Omental fat pad (tissue), 4 donors: Measurements from ENCODE around the gene SLC35B2. TPM values are rescaled to one million over a fixed set of nuclear protein-coding genes. Genes with fewer than 3 reads are reported as not detected.

ENCODE experiments used
- ATAC-seq: fragments of 150-250 bp; one replicate; pipeline ENCODE4 v1.9.1; 2016; ENCODE audit warnings: mild to moderate bottlenecking, moderate library complexity; ENCODE audit not compliant: low FRiP score
- DNase-seq: peaks from one replicate; pipeline ENCODE4 v3.0.0-alpha.2; 2019; ENCODE audit warnings: low spot score
- CTCF ChIP-seq, 3 donors: fragments of 450-650 bp; IDR thresholded peaks; one replicate each; pipeline ENCODE4 v1.5.1; 2016 to 2017; ENCODE audit warnings: antibody characterized with exemption in 3 of 3, mild to moderate bottlenecking in 3 of 3, moderate library complexity in 2 of 3
- total RNA-seq, 4 donors: library from RNA; depleted of rRNA; stranded (reverse); fragments of >200 nt; gene quantifications; one replicate each; pipeline ENCODE4 v1.1.0, GENCODE V29; 2016

The SLC35B2 gene
- 10 to 100 TPM; 25.3 to 31.9 (median 30.4) TPM for total RNA-seq

DNA sequence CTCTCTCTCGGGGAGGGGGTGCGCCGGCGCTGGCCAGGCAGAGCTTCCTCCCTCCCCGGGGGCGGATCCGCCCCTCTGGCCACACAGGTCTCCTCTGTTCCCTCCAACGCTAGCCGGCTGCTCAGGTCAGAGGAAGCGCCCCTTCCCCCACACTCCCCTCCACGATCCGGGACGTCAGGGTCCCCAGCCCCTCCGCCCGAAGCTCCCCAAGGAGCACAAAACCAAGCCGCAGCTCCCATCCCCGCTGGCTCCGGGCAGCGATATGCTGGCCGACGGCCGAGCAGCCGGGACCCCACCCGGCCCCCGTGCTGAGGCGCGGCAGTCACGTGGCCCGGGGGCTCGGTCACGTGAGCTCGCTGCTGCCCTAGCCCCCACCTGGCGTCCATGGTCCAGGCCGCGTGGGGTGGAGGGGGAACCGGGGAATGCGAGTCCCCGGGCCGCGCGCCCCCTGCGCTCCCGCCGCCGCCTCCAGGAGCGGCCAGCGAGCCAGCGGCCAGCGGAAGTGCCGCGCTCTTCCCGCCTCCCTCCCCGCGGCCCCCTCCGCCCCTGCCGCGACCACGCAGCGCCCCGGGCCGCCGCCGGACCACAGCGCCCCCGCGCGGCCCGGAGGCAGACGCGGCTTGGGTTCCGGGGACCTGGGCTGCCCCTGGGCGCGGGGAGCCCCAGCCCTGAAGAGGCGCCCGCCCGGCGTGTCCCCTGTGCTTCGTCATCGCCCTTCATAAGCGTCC lies at the start of gene SLC35B2:
TSS of gene SLC35B2 (minus strand) at position 504 of the 728 bp plus-strand sequence. CDS start at position 386, 118 bp downstream.
- ATAC-seq = peak; percentile 73
- peak in 1 of 3 donors; percentile 51 for TF ChIP-seq CTCF (IDR thresholded peaks at IDR 0.05)
- no peak for DNase-seq

GRCh38 chr6:44306710-44307109 lies 49.4 kb upstream of the SLC35B2 start:
- DNase-seq (no peak), ATAC-seq (no peak)
- no peak for TF ChIP-seq CTCF (IDR thresholded peaks at IDR 0.05)

- no peak for DNase-seq
- no peak for TF ChIP-seq CTCF (IDR thresholded peaks at IDR 0.05)
These were observed 47.9 kb upstream of the SLC35B2 start for GRCh38 chr6:44305200-44305725.

DNA sequence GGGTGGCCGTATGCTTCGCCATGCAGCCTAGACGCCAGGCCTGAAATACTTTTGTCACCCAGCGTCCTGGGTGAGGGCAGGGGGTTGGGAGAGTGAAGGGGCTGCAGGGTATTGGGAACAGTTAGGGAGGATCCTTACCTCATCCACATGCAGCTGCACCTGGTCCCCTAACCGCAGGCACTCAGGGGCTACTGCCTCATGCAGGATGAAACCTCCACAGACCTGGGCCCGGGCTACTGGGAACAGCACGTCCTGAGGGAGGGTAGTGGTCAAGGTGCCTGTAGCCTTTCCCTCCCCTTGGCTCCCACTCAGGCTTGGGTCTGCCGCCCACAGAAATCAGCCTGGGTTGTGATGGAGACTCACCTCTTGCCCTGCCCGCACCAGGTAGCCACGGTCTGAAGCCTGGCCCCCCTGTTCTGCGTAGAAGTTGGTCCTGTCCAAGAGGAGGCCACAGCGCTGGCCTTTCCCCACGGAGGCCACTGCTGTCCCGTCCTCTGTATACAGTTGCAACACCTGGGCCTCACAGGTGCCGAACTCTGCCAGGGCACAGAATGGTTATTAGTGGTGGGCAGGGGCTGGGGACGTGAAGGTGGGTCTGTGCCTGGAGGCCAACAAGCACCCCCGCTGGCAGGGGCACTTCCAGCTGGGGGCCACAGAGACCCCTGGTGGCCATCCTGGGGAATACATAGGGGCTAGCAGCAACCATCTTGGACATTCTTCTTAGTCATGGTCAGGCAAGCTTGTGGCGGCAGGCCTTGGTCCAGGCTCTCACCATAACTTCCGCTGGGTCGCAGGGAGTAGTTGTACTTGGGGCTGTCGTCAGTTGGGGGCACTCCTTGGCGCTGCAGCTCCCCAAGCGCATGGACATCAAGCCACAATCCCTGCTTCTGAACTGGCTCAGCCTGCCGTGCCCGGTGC lies 47.2 kb upstream of the SLC35B2 start:
- ATAC-seq (no peak), DNase-seq (no peak)
- TF ChIP-seq CTCF (IDR thresholded peaks at IDR 0.05) = no peak

More at GRCh38 chr6:44305200-44305725, 47.9 kb upstream of the SLC35B2 start:
- ATAC-seq = no peak

DNA sequence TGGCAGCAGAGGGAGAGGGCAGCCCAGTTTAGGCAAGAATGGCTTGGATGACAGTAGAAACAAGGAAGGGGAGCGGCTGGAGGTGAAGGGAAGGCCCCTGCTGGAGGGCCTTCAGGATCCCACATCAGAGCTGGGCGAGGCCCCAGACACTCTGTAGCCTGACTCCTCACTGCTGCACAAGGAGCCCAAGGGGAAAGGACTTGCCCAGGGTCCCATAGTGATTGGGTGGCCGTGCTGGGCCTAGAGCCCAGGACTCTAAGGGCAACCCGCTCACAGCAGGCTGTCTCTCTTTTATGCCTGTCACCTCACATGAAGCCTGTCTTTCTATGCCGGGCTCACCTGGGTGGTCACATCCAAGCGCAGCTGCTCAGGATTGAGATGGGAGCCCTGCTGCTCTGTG lies 46.5 kb upstream of the SLC35B2 start:
- DNase-seq (no peak), ATAC-seq (no peak)

DNA sequence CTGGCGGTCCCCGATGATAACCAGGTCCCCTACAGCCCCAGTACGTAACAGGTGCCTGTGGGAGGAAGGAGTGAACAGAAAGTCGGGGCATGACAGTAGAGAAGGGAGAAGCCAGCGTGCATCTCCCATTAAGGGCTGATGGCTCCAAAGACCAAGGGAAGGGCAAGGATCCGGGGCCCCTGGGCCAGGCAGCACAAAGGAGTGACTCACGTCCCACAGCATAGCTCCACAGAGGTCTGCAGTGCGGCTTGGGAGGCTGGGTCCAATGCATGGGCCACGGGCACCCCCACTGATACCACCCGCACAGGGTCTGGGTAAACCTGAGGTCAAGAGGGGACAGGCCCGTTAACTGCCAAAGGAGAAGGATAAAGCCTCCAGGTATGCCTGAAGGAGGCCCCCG lies 45.5 kb upstream of the SLC35B2 start:
- ATAC-seq (no peak), DNase-seq (no peak)
- no peak for TF ChIP-seq CTCF (IDR thresholded peaks at IDR 0.05)

More for the DNA sequence above, 46.5 kb upstream of the SLC35B2 start:
- TF ChIP-seq CTCF (IDR thresholded peaks at IDR 0.05) = no peak
